ENCODE results near the gene PC.
"Not testable (repeated sequence)": the region's sequence is repeated elsewhere in the genome, so short reads cannot be mapped to it uniquely, and the experiment has no call there.

PC gene

GRCh38 chr11:66958232-66958955 lies at the start of gene PC:
PC (minus strand) TSS chr11:66958383; CDS start chr11:66872159, 86,224 bp downstream.
- DNase-seq (ENCODE audit: low spot score) = peak; percentile 98

GRCh38 chr11:67007126-67007525 lies 48.9 kb upstream of the PC start:
- no peak for DNase-seq (ENCODE audit: low spot score)

GRCh38 chr11:67006029-67006884 lies 48.1 kb upstream of the PC start:
- DNase-seq (ENCODE audit: low spot score) = peak; percentile 93

GRCh38 chr11:67005200-67005599 lies 47.0 kb upstream of the PC start:
- DNase-seq (ENCODE audit: low spot score) = not testable (repeated sequence)

- no peak for DNase-seq (ENCODE audit: low spot score)
Observed at GRCh38 chr11:67002921-67003411, 44.8 kb upstream of the PC start.

GRCh38 chr11:67002297-67002913 lies 44.2 kb upstream of the PC start:
- no peak for DNase-seq (ENCODE audit: low spot score)

- DNase-seq (ENCODE audit: low spot score) = no peak
Observed at GRCh38 chr11:67001332-67001731, 43.1 kb upstream of the PC start.

GRCh38 chr11:66999555-66999954 lies 41.4 kb upstream of the PC start:
- no peak for DNase-seq (ENCODE audit: low spot score)

GRCh38 chr11:66996609-66997273 lies 38.6 kb upstream of the PC start:
- DNase-seq (ENCODE audit: low spot score) = no peak

GRCh38 chr11:66992041-66992440 lies 33.9 kb upstream of the PC start:
- DNase-seq (ENCODE audit: low spot score) = no peak

GRCh38 chr11:66989360-66989759 lies 31.2 kb upstream of the PC start:
- DNase-seq (ENCODE audit: low spot score) = not testable (repeated sequence)

- not testable (repeated sequence) for DNase-seq (ENCODE audit: low spot score)
Observed at GRCh38 chr11:66988741-66989140, 30.6 kb upstream of the PC start.

GRCh38 chr11:66987924-66988637 lies 29.9 kb upstream of the PC start:
- DNase-seq (ENCODE audit: low spot score) = no peak

GRCh38 chr11:66987158-66987620 lies 29.0 kb upstream of the PC start:
- DNase-seq (ENCODE audit: low spot score) = no peak

GRCh38 chr11:66986178-66986545 lies 28.0 kb upstream of the PC start:
- DNase-seq (ENCODE audit: low spot score) = no peak

GRCh38 chr11:66985508-66986177 lies 27.5 kb upstream of the PC start:
- DNase-seq (ENCODE audit: low spot score) = no peak

- DNase-seq (ENCODE audit: low spot score) = no peak
Observed at GRCh38 chr11:66983275-66983924, 25.2 kb upstream of the PC start.

- DNase-seq (ENCODE audit: low spot score) = peak; percentile 71
Observed at GRCh38 chr11:66981976-66982578, 23.9 kb upstream of the PC start.

- DNase-seq (ENCODE audit: low spot score) = no peak
Observed at GRCh38 chr11:66979336-66979980, 21.3 kb upstream of the PC start.

Measured in NAMALWA (cell line).